ENCODE measurements around the gene GDE1.

- no peak for TF ChIP-seq CTCF (IDR thresholded peaks at IDR 0.05; ENCODE audit: low read depth, low read length, missing input control)
- TF ChIP-seq MAX (IDR thresholded peaks at IDR 0.05) = no peak
- no peak for TF ChIP-seq YY1 (IDR thresholded peaks at IDR 0.05)
- no peak for TF ChIP-seq TAF1 (conservative IDR thresholded peaks at IDR 0.05)
- no peak for TF ChIP-seq ATF3 (IDR thresholded peaks at IDR 0.05)
- TF ChIP-seq RXRA (IDR thresholded peaks at IDR 0.05) = no peak
- TF ChIP-seq SP1 (IDR thresholded peaks at IDR 0.05) = no peak
- no peak for TF ChIP-seq ZBTB33 (IDR thresholded peaks at IDR 0.05)
- no peak for TF ChIP-seq NR2F2 (IDR thresholded peaks at IDR 0.05)
- no peak for TF ChIP-seq HNF4G (IDR thresholded peaks at IDR 0.05)
- no peak for TF ChIP-seq RAD21 (IDR thresholded peaks at IDR 0.05)
- TF ChIP-seq REST (IDR thresholded peaks at IDR 0.05) = no peak
Observed at GRCh38 chr16:19490619-19491018, 31.3 kb downstream of the GDE1 start.
